NCI-H1417 (cell line): ENCODE results near the gene DMXL1.
A peak's percentile ranks its signal among the peaks of the same experiment; 100 is the strongest.
"Not testable (repeated sequence)": the region's sequence is repeated elsewhere in the genome, so short reads cannot be mapped to it uniquely, and the experiment has no call there.

ENCODE experiments used
- DNase-seq, 3 experiments: peaks; one replicate each; lab custom pipeline; 2025; lab: John Stamatoyannopoulos, UW

The DMXL1 gene

DNA sequence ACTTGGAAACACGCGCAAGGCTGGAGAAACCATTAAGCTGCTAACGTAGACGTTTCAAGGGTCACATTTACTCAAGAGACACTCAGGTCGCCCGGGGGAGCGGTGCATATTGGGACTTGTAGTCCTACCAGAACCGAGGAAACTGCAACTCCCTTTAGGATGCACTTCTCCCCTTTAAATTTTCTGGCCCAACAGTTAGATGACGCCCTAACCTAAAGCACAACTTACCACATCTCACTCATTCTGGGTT, 384 bp upstream of the DMXL1 start:
- peak; percentile 92 to 98 (median 94) for DNase-seq

DNA sequence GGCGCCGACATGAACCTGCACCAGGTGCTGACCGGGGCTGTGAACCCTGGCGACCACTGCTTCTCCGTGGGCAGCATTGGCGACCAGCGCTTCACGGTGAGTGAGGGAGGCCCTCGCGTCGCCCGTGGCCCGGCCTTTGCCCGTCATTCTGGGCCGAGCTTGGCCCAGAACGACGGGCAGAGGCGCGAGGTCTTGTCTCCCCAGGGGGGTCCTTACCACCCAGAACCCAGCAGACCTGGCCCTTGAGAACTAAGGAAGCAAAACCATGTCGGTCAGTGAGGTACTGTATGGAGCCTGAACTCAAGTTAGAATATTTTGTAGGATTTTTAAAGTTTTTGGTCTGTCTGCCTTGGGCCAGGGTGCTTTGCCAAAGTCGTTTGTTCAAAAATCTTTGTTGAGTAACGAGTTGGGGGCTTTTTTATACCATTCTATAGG, 691 bp downstream of the DMXL1 start:
- DNase-seq: no peak

DNA sequence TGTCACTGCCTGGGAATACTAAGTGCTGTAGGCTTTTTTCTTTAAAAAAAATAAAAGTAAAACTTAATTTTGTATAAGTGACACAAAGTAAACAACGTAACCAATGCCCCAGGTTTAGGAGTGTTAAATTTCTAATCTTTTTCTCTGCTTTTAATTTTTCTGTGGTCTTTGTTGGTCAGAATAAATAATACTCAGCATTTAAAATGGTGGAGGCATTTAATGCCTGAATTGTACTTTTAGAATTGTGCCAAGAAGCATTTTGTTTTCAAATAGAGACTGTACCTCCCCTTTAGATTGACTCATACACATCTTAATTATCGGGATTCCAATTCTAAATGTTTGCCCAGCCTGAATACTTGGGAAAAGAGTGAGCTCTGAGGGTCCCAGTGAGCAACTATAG, 1.6 kb downstream of the DMXL1 start:
- DNase-seq: peak in 1 of 3 experiments; percentile 2

DNA sequence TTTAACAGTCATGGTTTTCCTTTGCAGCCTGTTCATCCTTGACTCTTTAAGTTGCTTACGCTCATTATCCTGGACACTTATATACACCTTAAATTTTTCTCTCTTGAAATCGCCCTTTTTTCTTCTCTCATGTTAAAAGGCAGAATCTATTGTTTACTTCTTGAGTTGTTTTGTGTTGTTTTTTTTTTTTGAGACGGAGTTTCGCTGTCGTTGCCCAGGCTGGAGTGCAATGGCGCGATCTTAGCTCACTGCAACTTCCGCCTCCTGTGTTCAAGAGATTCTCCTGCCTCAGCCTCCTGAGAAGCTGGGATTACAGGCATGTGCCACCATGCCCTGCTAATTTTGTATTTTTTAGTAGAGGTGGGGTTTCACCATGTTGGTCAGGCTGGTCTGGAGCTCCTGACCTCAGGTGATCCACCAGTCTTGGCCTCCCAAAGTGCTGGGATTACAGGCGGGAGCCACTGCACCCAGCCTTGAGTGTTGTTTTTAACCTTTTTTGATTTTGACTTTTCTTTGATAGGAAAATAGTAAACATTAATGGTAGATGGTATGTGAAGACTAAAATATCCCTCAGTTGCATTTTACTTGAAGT, 3.0 kb downstream of the DMXL1 start:
- not testable (repeated sequence) for DNase-seq

DNA sequence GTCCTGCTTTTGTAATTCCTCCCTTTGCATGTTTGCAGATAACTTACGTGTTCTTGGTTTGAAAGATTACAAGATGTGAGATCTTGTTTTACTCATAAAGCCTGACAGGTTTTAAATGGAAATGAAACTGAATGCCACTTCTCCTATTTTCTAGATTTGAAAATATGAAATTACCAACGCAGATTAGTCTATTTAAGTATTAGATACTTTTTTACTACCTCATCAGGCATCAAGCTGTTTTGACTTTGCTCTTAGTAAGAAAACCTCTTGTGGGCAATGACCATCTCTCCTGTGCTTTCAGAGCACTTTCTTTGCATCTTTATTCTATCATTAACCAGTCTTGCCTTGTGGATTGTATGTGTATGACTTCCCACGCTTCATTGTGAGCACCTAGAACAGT, 3.5 kb downstream of the DMXL1 start:
- DNase-seq: no peak

DNA sequence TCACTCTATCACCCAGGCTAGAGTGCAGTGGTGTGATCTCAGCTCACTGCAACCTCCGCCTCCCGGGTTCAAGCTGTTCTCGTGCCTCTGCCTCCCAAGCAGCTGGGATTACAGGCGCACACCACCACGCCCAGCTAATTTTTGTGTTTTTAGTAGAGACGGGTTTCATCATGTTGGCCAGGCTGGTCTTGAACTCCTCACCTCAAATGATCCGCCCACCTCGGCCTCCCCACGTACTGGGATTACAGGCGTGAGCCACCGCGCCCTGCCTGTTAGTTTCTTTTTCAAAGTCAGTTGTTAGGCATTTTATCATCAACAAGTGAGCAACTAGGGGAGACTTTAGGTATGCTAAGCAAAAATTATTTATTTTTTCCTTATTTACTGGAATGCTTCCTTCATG, 4.4 kb downstream of the DMXL1 start:
- not testable (repeated sequence) for DNase-seq

DNA sequence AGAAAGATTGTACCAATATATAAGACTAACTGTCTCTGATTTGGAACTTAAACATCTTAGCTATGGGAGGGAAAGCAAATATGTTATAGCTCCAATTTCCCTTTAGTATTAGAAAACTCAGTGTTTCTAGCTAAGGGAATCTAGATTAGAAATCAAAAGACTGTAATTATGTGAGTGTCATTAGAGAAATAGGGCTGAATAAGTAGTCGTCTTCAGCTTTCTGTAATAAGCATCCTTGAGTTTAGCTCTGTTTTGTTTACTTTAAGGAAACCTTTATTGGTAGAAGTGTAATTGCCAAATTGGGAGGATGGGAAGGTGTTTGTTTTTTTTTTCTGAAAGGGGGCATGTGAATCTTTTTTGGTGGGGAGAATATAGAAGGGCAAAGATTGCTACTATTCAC, 5.2 kb downstream of the DMXL1 start:
- peak in 1 of 3 experiments; percentile 5 for DNase-seq

DNA sequence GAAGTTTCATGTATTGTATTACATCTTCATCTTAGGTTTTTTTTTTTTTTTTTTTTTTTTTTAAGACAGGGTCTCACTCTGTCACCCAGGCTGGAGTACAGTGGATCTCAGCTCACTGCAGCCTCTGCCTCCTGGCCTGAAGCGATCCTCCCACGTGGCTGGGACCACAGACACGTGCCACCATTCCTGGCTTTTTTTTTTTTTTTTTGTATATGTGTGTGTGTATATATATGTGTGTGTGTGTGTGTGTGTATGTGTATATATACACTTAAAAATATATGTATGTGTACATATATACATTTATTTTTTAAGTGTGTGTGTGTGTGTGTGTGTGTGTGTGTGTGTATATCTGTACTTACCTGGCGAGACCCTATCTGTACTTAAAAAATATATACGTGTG, 6.6 kb downstream of the DMXL1 start:
- peak in 1 of 3 experiments; percentile 35 for DNase-seq

DNA sequence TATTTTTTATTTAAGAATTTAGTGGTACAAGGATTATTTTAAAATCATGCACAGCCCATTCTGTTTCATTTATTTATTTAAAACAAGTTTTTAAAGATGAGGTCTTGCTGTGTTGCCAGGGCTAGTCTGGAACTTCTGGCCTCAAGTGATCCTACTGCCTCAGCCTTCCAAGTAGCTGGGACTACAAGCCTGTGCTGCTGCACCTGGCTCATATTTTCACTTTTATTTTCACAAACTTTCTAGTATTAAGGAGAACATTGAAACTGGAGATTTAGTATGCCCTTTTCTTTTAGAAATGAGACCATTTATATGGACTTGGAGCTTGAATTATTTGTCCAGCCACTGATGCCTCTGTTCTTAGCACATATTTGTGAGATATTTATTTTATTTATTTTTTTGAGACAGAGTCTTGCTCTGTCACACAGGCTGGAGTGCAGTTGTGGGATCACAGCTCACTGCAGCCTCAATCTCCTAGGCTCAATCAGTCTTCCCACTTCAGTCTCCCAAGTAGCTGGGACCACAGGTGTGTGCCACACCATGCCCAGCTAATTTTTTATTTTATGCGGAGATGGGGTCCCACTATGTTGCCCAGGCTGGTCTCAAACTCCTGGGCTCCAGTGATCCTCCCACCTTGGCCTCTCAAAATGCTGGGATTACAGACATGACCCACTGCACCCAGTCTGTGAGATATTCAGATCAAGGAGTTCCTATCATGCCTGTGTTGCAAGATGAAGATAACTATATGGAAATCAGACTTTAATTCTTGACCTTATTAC, 7.4 kb downstream of the DMXL1 start:
- DNase-seq: no peak

DNA sequence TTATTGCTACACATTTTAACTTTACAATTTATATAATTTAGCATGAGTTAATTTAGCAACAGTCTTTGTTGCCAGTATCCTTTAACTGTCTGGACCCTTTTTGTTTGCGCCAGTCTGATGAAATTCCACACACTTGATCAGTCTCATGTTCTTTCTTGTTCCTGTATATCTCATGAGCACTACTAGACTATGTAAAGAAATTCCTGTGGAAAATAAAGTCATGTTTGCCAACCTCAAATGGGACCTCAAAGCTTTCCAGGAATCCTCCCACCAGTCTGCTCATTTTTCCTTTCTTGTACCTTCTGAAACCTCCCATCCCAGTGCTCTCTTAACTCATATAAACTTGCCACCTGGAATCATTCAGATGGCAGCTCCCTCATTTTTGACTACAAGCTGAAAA, 8.0 kb downstream of the DMXL1 start:
- no peak for DNase-seq

DNA sequence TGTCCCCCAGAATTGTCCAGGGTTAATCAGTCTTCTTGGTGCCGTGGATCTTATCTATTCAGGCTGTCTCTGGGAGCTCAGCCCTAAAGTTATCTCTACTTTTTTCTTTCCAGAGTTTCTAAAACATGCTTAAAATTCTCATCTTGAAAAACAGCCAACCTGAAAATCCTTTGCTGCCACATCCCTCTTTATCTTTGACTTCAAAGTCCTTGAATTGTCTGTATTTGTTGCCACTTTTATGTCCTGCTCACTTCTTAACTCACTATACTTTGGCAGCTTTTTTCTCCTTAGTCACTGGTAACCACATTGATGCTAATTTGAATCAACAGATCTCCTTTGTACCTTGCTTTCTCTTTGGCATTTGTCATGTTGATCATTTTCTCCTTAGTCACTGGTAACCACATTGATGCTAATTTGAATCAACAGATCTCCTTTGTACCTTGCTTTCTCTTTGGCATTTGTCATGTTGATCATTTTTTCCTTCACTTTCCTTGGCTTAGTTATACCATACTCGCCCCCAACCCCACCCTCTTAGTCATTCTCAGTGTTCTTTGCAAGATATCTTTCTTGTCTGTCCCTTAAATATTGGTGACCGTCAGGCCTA, 8.5 kb downstream of the DMXL1 start:
- no peak for DNase-seq

DNA sequence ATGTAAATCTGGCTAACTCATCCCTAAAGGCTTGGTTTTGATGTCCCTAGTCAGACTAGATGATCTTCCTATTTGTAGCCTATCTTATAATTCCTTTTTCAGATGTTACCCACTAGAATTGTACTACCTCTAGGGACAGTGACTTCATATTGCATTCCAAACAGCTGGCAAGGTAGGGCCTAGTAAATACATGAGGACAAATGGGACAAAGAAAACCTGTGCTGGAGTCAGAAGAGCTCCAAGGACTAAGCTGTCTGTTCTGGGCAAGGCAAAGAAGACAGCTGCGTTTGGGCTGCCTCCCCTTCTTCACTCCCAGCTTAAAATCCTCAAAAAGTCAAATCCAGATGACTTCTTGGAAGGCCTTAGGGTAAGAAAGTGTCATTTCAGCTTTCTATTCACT, 10.0 kb downstream of the DMXL1 start:
- DNase-seq: no peak

DNA sequence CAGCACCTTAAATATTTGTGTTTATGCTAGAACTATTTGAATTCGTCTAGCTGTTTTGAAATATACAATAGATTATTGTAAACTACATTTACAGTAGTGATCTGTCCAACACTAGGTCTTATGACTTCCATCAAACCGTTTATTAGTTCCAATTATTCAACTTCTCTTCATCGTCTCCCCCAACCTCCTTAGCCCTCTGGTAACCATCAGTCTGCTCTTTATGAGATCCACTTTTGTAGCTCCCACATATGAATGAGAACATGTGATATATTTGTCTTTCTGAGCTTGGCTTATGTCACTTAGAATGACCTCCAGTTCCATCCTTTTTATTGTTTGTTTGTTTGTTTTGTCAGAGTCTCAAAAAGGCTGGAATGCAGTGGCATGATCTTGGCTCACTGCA, 11.8 kb downstream of the DMXL1 start:
- DNase-seq: no peak

DNA sequence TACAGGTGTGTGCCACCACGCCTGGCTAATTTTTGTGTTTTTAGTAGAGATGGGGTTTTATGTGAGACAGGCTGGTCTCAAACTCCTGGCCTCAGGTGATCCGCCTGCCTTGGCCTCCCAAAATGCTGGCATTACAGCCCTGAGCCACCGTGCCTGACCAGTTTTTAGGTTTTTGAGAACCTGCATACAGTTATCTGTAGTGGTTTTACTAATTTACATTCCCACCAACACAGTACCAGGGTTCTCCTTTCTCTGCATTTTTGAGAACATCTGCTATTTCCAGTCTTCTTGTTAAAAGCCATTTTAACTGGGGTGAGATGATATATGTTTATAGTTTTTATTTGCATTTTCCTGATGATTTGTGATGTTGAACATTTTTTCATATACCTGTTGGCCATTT, 12.8 kb downstream of the DMXL1 start:
- DNase-seq: no peak

DNA sequence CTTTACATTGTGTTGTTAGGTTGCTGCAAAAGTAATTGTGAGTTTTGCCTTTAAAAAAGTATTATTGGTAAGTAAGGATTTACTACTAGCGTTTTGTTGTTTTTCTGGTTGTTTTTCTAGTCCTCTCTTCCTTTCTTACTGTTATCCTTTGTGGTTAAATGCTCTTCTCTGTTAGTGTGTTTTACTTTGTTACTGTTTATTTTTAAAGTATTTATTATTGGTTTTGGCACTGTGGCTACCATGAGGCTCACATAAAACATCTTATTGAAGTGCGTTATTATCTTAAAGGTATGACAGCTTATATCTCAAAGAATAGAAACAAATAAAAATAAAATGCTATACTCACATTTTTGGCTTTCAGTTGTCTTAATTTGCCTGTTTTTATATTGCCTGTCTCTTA, 17.6 kb downstream of the DMXL1 start:
- DNase-seq: no peak

DNA sequence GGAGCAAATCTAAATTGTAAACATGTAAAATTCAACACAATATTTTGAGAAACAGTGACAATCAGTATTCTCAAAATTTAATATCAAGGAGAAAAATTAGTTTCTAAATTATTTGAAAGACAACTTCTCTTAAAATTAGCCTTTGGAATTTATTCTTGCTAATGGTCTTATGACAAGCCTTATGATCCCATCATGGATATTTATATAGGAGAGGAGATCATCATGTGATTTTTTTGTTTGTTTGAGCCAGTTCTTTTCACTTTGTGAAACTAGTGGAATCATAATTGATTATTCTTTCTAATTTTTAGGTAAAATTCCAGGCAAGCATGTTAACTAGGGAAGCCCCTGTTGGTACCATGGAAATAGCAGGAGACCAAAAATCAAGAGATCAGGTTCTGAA, 24.7 kb downstream of the DMXL1 start:
- no peak for DNase-seq

DNA sequence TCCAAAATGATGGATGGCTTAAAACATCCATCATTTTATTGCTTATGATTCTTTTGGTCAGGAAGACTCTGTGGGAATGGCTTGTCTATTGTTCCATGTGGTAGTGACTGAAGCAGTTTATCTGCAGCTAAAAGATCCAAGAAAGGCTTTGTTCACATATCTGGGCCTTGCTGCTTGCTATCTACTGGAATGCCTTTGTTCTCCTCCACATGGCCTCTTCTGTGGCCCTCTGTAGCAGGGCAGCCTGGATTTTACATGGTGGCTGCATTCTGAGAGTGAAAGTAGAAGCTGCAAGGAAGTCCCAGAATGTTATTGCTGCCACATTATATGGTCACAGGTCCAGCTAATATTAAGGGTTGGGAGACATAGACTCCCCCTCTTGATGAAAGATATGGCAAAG, 35.1 kb downstream of the DMXL1 start:
- no peak for DNase-seq

DNA sequence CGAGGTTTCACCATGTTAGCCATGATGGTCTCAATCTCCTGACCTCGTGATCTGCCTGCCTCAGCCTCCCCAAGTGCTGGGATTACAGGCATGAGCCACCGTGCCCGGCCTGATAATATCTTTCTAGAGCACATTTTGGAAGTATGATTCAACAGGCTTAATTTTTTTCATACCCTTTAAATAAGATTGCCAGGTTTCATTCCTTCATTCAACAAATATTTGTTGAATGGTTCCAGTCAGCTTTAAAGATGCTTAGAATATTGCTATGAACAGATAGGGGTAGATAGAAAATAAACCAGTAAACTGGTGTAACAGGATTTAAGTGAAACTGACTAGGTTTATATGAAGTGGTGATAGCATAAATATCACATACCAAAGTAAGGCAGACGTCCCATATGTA, 41.3 kb downstream of the DMXL1 start:
- no peak for DNase-seq

DNA sequence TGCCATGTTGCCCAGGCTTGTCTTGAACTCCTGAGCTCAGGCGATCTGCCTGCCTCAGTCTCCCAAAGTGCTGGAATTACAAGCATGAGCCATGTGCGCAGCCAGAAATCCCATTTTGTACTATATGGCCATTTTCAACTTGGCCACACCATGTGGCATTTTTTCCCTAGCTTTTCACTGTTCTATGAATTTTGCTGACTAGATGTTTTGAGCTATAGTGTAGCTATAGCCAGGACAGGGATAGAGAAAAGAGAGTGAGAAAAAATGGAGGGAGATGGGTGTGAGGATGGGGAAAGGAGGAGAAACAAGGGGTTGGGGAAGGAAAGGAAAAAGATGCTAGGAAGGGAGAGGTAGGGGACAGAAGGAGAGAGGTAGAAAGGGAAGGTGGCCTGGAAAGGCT, 46.4 kb downstream of the DMXL1 start:
- DNase-seq: no peak

DNA sequence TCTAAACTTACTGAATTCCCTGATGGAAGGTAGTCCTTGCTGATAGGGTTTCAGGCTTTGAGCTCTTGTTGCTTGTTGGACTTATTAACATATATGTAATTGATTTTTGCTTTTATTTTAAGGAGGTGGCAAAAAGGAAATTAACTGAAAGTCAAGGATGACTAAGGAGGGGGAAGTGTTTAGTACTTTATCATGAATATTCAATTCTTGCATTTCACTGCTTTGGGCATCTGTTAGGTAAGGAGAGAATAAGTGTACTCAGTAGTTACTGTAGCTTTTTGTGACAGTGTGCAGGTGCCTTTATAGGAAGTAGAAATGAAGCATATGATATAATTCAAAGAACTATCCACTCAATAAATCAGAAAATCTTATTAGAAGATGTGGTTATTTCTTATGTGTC, 47.1 kb downstream of the DMXL1 start:
- no peak for DNase-seq

DNA sequence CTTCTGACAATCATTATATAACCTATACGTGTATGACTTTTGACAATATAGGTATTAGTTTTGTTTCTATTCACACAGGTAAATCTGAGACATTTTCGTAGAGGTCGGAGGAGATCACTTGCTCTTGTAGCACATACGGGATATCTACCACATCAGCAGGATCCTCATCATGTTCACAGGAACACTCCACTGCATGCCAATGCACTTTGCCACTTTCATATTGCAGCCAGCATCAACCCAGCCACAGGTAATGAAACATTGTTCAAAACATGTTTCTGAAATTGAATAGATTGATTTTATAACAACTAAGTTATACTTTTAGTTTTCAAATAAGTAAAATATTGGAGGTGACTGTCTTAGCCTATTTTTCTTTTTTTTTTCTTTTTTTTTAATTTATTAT, 50.0 kb downstream of the DMXL1 start:
- no peak for DNase-seq

DNA sequence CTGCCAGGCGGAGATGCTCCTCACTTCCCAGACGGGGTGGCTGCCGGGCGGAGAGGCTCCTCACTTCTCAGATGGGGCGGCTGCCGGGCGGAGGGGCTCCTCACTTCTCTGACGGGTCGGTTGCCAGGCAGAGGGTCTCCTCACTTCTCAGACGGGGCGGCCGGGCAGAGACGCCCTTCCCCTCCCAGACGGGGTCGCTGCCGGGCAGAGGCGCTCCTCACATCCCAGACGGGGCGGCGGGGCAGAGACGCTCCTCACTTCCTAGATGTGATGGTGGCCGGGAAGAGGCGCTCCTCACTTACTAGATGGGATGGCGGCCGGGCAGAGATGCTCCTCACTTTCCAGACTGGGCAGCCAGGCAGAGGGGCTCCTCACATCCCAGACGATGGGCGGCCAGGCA, 51.6 kb downstream of the DMXL1 start:
- DNase-seq: not testable (repeated sequence)

DNA sequence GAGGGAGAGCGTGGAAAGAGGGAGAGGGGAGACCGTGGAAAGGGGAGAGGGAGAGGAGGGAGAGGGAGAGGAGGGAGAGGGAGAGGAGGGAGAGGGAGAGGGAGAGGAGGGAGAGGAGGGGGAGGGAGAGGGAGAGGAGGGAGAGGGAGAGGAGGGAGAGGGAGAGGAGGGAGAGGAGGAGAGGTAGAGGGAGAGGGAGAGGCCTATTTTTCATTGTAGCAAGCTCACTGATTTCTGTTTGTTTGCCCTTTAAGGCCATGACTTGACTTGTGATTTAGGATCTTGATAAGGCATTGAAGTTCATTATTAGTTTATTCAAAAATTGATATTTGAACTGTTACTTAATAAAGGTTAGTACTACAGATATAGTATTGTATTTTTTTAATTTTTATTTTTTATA, 52.4 kb downstream of the DMXL1 start:
- DNase-seq: no peak

DNA sequence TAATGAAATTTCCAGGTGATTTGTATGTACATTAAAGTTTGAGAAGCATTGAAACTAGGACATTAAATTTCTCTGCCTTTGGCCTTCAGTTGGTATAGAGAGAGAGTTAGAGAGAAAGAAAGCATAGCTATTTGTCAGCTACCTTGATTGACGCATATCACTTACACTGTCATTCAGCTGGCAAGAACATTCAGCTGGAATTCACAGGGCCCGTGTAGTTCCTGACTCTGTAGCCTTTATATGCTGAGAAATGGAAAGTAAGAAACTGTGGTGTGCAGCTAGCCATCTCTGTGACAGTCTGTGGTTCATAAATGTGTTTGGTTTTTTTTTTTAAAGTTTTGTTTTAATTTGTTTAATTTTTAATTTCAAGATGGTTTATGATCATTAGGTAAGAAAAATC, 58.9 kb downstream of the DMXL1 start:
- DNase-seq: no peak
